WTC11 (cell line): ENCODE results near the gene UBR2.

Experiments used
- FOXP1 ChIP-seq: sonication (generic); formaldehyde crosslinking; IDR thresholded peaks from 2 replicates; pipeline ENCODE4 v1.8.0; 2022; ENCODE audit warnings: missing genetic modification reagents, mild to moderate bottlenecking, moderate library complexity, borderline replicate concordance
- GRHL2 ChIP-seq: fragments of 250-450 bp; sonication (Bioruptor Pico); IDR thresholded peaks from 2 replicates; pipeline ENCODE4 v1.8.0; 2022; ENCODE audit warnings: mild to moderate bottlenecking, moderate library complexity; ENCODE audit not compliant: insufficient replicate concordance, severe bottlenecking
- TF ChIP-seq, protein P1 (sequence below): fragments of 200-600 bp; IDR thresholded peaks from 2 replicates; pipeline ENCODE4 v1.8.0; 2022; ENCODE audit warnings: antibody characterized with exemption

DNA sequence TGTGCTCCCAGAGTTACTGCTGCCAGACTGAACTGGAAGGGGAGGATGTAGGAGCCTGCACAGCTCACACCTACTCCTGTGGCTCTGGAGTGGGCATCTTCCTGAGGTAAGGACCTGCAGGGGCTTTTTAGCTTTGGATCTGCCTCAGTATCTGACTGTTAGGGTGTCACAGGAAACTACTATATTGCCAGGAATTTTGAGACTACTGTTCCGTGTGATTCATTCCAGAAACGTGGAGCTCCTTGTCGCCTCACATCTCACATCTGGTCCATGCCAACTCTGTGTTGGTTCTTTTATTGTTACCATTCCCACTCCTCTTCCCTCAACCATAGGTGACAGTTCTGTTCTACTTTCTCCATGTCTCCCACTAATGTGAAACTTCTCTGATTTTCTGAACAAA is 124.5 kb downstream of the UBR2 start:
- TF ChIP-seq, protein P1, sequence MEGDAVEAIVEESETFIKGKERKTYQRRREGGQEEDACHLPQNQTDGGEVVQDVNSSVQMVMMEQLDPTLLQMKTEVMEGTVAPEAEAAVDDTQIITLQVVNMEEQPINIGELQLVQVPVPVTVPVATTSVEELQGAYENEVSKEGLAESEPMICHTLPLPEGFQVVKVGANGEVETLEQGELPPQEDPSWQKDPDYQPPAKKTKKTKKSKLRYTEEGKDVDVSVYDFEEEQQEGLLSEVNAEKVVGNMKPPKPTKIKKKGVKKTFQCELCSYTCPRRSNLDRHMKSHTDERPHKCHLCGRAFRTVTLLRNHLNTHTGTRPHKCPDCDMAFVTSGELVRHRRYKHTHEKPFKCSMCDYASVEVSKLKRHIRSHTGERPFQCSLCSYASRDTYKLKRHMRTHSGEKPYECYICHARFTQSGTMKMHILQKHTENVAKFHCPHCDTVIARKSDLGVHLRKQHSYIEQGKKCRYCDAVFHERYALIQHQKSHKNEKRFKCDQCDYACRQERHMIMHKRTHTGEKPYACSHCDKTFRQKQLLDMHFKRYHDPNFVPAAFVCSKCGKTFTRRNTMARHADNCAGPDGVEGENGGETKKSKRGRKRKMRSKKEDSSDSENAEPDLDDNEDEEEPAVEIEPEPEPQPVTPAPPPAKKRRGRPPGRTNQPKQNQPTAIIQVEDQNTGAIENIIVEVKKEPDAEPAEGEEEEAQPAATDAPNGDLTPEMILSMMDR: no peak
- TF ChIP-seq GRHL2 (CRISPR knock-in tag): no peak
- no peak for TF ChIP-seq FOXP1 (CRISPR knock-in tag)
